GM10847 (cell line): ENCODE results near the gene PLEKHG4B.

ENCODE experiments used
- POLR2A ChIP-seq: IDR thresholded peaks from 2 replicates; pipeline ENCODE4 v1.6.1; 2011; ENCODE audit not compliant: insufficient read length; ENCODE audit errors: extremely low read depth

Gene PLEKHG4B

GRCh38 chr5:167982-168660, 76.2 kb downstream of the PLEKHG4B start:
- TF ChIP-seq POLR2A: no peak

GRCh38 chr5:169071-169727, 77.2 kb downstream of the PLEKHG4B start:
- TF ChIP-seq POLR2A: no peak

GRCh38 chr5:169728-170094, 77.7 kb downstream of the PLEKHG4B start:
- no peak for TF ChIP-seq POLR2A

GRCh38 chr5:170971-171800, 79.2 kb downstream of the PLEKHG4B start:
- TF ChIP-seq POLR2A: no peak

GRCh38 chr5:171801-172331, 79.9 kb downstream of the PLEKHG4B start:
- TF ChIP-seq POLR2A: no peak

- no peak for TF ChIP-seq POLR2A
Measured at GRCh38 chr5:172421-172820, 80.5 kb downstream of the PLEKHG4B start.

GRCh38 chr5:172841-173251, 80.9 kb downstream of the PLEKHG4B start:
- TF ChIP-seq POLR2A: no peak

GRCh38 chr5:173392-174290, 81.7 kb downstream of the PLEKHG4B start:
- no peak for TF ChIP-seq POLR2A

- TF ChIP-seq POLR2A: no peak
Measured at GRCh38 chr5:174291-174600, 82.3 kb downstream of the PLEKHG4B start.

- TF ChIP-seq POLR2A: no peak
Measured at GRCh38 chr5:174876-175465, 83.0 kb downstream of the PLEKHG4B start.

- TF ChIP-seq POLR2A: no peak
Measured at GRCh38 chr5:176296-176823, 84.4 kb downstream of the PLEKHG4B start.

- no peak for TF ChIP-seq POLR2A
Measured at GRCh38 chr5:178110-178509, 86.1 kb downstream of the PLEKHG4B start.

GRCh38 chr5:179401-179800, 87.4 kb downstream of the PLEKHG4B start:
- TF ChIP-seq POLR2A: no peak

- no peak for TF ChIP-seq POLR2A
Measured at GRCh38 chr5:180286-180918, 88.4 kb downstream of the PLEKHG4B start.
